Sigmoid colon (tissue), 7 donors: ENCODE results near the gene COX6B1. TPM values are rescaled to one million over a fixed set of nuclear protein-coding genes. Genes with fewer than 3 reads are reported as not detected.
"Not testable (repeated sequence)": the region's sequence is repeated elsewhere in the genome, so short reads cannot be mapped to it uniquely, and the experiment has no call there.

ENCODE experiments used
- DNase-seq: peaks from one replicate; pipeline ENCODE4 v3.0.0-alpha.2; 2019
- H3K27ac ChIP-seq, 4 donors: fragments of 200-600 bp; sonication (generic); one replicate each; pipeline ENCODE4 v1.5.1; 2016 to 2019; ENCODE audit warnings: mild to moderate bottlenecking in 1 of 4
- H3K27me3 ChIP-seq, 3 donors: fragments of 200-600 bp; sonication (generic); one replicate each; pipeline ENCODE4 v1.5.1; 2019; ENCODE audit warnings: mild to moderate bottlenecking in 1 of 3
- H3K36me3 ChIP-seq, 4 donors: fragments of 200-600 bp; sonication (generic); one replicate each; pipeline ENCODE4 v1.5.1; 2016 to 2019
- H3K4me1 ChIP-seq, 4 donors: fragments of 200-600 bp; sonication (generic); one replicate each; pipeline ENCODE4 v1.5.1; 2017 to 2019
- H3K4me3 ChIP-seq, 4 donors: fragments of 200-600 bp; sonication (generic); one replicate each; pipeline ENCODE4 v1.5.1; 2017 to 2019; ENCODE audit warnings: mild to moderate bottlenecking in 2 of 4, moderate library complexity in 1 of 4
- H3K9me3 ChIP-seq, 4 donors: fragments of 200-600 bp in 3 of 4; sonication (generic) in 3 of 4; one replicate each; pipeline versions ENCODE4 v1.5.1 to v1.6.1; 2013 to 2019
- CTCF ChIP-seq, 4 experiments: fragments of 450-650 bp in 3 of 4; fragments of 200-600 bp in 1 of 4; IDR thresholded peaks; one replicate each; pipeline ENCODE4 v1.5.1; 2016 to 2019; ENCODE audit warnings: antibody characterized with exemption in 4 of 4, mild to moderate bottlenecking in 3 of 4, moderate library complexity in 2 of 4
- EP300 ChIP-seq, 4 donors: sonication (generic); formaldehyde crosslinking; IDR thresholded peaks; one replicate each; pipeline ENCODE4 v1.6.1; 2017; ENCODE audit warnings: antibody characterized with exemption in 4 of 4
- POLR2A ChIP-seq, 2 donors: fragments of 450-650 bp; IDR thresholded peaks; one replicate each; pipeline ENCODE4 v1.6.1; 2016; ENCODE audit warnings: antibody characterized with exemption in 2 of 2, mild to moderate bottlenecking in 2 of 2, moderate library complexity in 2 of 2
- POLR2AphosphoS5 ChIP-seq, 4 donors: sonication (generic); formaldehyde crosslinking; IDR thresholded peaks; one replicate each; pipeline ENCODE4 v1.6.1; 2017; ENCODE audit warnings: antibody characterized with exemption in 4 of 4
- WGBS, 2 donors: extraction: QIAGEN DNeasy Blood & Tissue Kit; methylation state at CpG; one replicate each; pipeline ENCODE4 v1.1.7; 2013; 5-methylcytosine and 5-hydroxymethylcytosine counted together
- intact Hi-C: fragments of 100-400 bp; cut with DNase I; formaldehyde crosslinking; loops from one replicate; pipeline ENCODE4 v1.15.1; 2023
- polyA plus RNA-seq, 3 donors: library from polyadenylated mRNA; stranded (reverse); fragments of 200-250 nt; gene quantifications; one replicate each; pipeline ENCODE4 v1.2.3, GENCODE V29; 2013
- total RNA-seq, 4 donors: library from RNA; depleted of rRNA; stranded (reverse); fragments of >200 nt; gene quantifications; one replicate each; pipeline ENCODE4 v1.1.0, GENCODE V29; 2016
- donor health status: healthy with polysubstance abuse.
- donor health status: Bipolar disorder and iron deficiency.
- donor health status: healthy.

The COX6B1 gene
- total and polyA plus RNA-seq, 7 donors = 593 to 1,718 (median 780) TPM

- Histone ChIP-seq H3K9me3 (no peaks in the 10 kb centered on the region), H3K36me3 (no peaks in the 10 kb centered on the region), H3K4me3 (no peak overlapping the region), H3K27me3 (peaks cover 5 to 43% (median 10%) of the 10 kb centered on the region in 3 donors), H3K4me1 (peaks cover 0 to 8% (median 3%) of the 10 kb centered on the region in 4 donors), H3K27ac (no peak overlapping the region)
- TF ChIP-seq POLR2AphosphoS5 (IDR thresholded peaks at IDR 0.05) (no peak), CTCF (IDR thresholded peaks at IDR 0.05) (no peak), POLR2A (IDR thresholded peaks at IDR 0.05) (no peak), EP300 (IDR thresholded peaks at IDR 0.05) (no peak)
- intact Hi-C loops = no loop called here
- 77 to 80% methylated on average over 15 of the region's 15 CpGs for WGBS, 2 donors
- DNase-seq = no peak
Observed at GRCh38 chr19:35675589-35676140, 27.5 kb downstream of the COX6B1 start.

GRCh38 chr19:35689836-35690235 lies 41.7 kb downstream of the COX6B1 start:
- Histone ChIP-seq H3K27ac (no peak overlapping the region), H3K4me3 (no peak overlapping the region), H3K36me3 (no peaks in the 10 kb centered on the region), H3K27me3 (no peaks in the 10 kb centered on the region), H3K4me1 (no peaks in the 10 kb centered on the region), H3K9me3 (no peaks in the 10 kb centered on the region)
- no peak for DNase-seq
- 70 to 81% methylated on average over 4 of the region's 4 CpGs for WGBS, 2 donors
- TF ChIP-seq CTCF (IDR thresholded peaks at IDR 0.05) = no peak
- TF ChIP-seq POLR2A (IDR thresholded peaks at IDR 0.05) = no peak
- TF ChIP-seq EP300 (IDR thresholded peaks at IDR 0.05) = no peak
- TF ChIP-seq POLR2AphosphoS5 (IDR thresholded peaks at IDR 0.05) = no peak
- intact Hi-C loops = no loop called here

- intact Hi-C loops, H3K36me3 ChIP-seq, H3K27me3 ChIP-seq, DNase-seq, H3K4me3 ChIP-seq, H3K27ac ChIP-seq, H3K9me3 ChIP-seq, H3K4me1 ChIP-seq: not testable (repeated sequence)
- 95 to 96% methylated on average over 37 of the region's 37 CpGs for WGBS, 2 donors
Observed at GRCh38 chr19:35691106-35691505, 43.0 kb downstream of the COX6B1 start.

DNA sequence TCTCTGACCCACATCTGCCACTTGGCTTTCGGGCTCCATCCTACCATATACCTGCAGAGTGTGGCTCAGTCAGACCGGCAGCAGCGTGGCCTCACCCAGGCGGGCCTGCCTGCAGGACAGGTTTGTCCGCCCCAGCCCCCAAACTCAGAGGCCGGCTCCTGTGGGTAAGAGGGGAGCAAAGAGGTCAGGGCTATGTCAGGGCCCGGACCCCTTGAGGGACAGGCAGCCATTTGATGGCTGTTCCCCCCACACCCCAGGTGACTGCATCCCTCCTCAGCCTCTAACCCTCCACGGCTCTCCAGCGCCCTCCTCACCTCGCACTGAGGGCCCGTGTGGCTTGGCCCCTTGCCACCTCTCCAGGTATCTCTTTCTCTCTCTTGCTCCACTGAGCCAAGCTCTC lies 43.9 kb downstream of the COX6B1 start:
- 29 to 70% methylated on average over 11 of the region's 11 CpGs for WGBS, 2 donors
- no peak overlapping the region for H3K4me3 ChIP-seq
- H3K4me1 ChIP-seq = no peaks in the 10 kb centered on the region
- DNase-seq = no peak
- intact Hi-C loops = loop anchor here (2.0 kb wide), 1 partner anchor 239 kb away; no protein-coding TSS in a partner anchor
- TF ChIP-seq POLR2AphosphoS5 (IDR thresholded peaks at IDR 0.05) (no peak), EP300 (IDR thresholded peaks at IDR 0.05) (no peak), CTCF (IDR thresholded peaks at IDR 0.05) (no peak), POLR2A (IDR thresholded peaks at IDR 0.05) (no peak)
- H3K36me3 ChIP-seq = no peaks in the 10 kb centered on the region
- no peaks in the 10 kb centered on the region for H3K9me3 ChIP-seq
- H3K27ac ChIP-seq = no peak overlapping the region
- no peaks in the 10 kb centered on the region for H3K27me3 ChIP-seq

- Histone ChIP-seq H3K4me3 (no peak overlapping the region), H3K4me1 (no peaks in the 10 kb centered on the region), H3K36me3 (no peaks in the 10 kb centered on the region), H3K9me3 (no peaks in the 10 kb centered on the region), H3K27me3 (no peaks in the 10 kb centered on the region), H3K27ac (no peak overlapping the region)
- WGBS, 2 donors = 8 to 17% methylated on average over 8 of the region's 8 CpGs
- intact Hi-C loops = loop anchor here (1.0 to 2.0 kb wide), 2 partner anchors 23 to 237 kb away; no protein-coding TSS in a partner anchor
- no peak for DNase-seq
- TF ChIP-seq POLR2AphosphoS5 (IDR thresholded peaks at IDR 0.05) (no peak), POLR2A (IDR thresholded peaks at IDR 0.05) (no peak), CTCF (IDR thresholded peaks at IDR 0.05) (no peak), EP300 (IDR thresholded peaks at IDR 0.05) (no peak)
Observed at GRCh38 chr19:35693422-35693821, 45.3 kb downstream of the COX6B1 start.
